Measurements from ENCODE around the gene TDRD12.
"Not testable (repeated sequence)": the region's sequence is repeated elsewhere in the genome, so short reads cannot be mapped to it uniquely, and the experiment has no call there.

TDRD12 gene

GRCh38 chr19:32692727-32693061 is 26.9 kb upstream of the TDRD12 start:
- DNase-seq (ENCODE audit: low spot score), result no peak

- DNase-seq (ENCODE audit: low spot score), result not testable (repeated sequence)
Measured at GRCh38 chr19:32693151-32694108, 26.1 kb upstream of the TDRD12 start.

- not testable (repeated sequence) for DNase-seq (ENCODE audit: low spot score)
Measured at GRCh38 chr19:32694316-32694715, 25.3 kb upstream of the TDRD12 start.

- DNase-seq (ENCODE audit: low spot score), result not testable (repeated sequence)
Measured at GRCh38 chr19:32694851-32695250, 24.7 kb upstream of the TDRD12 start.

GRCh38 chr19:32695506-32695905 is 24.1 kb upstream of the TDRD12 start:
- DNase-seq (ENCODE audit: low spot score), result not testable (repeated sequence)

- DNase-seq (ENCODE audit: low spot score), result not testable (repeated sequence)
Measured at GRCh38 chr19:32696771-32697170, 22.8 kb upstream of the TDRD12 start.

- not testable (repeated sequence) for DNase-seq (ENCODE audit: low spot score)
Measured at GRCh38 chr19:32700129-32700528, 19.4 kb upstream of the TDRD12 start.

GRCh38 chr19:32702010-32702409 is 17.6 kb upstream of the TDRD12 start:
- DNase-seq (ENCODE audit: low spot score), result no peak

- DNase-seq (ENCODE audit: low spot score), result not testable (repeated sequence)
Measured at GRCh38 chr19:32704006-32704405, 15.6 kb upstream of the TDRD12 start.

- no peak for DNase-seq (ENCODE audit: low spot score)
Measured at GRCh38 chr19:32708457-32708856, 11.1 kb upstream of the TDRD12 start.

- no peak for DNase-seq (ENCODE audit: low spot score)
Measured at GRCh38 chr19:32709032-32709431, 10.5 kb upstream of the TDRD12 start.

- no peak for DNase-seq (ENCODE audit: low spot score)
Measured at GRCh38 chr19:32711747-32712146, 7.8 kb upstream of the TDRD12 start.

GRCh38 chr19:32716203-32716602 is 3.4 kb upstream of the TDRD12 start:
- DNase-seq (ENCODE audit: low spot score), result not testable (repeated sequence)

- DNase-seq (ENCODE audit: low spot score), result no peak
Measured at GRCh38 chr19:32717496-32717895, 2.1 kb upstream of the TDRD12 start.

- DNase-seq (ENCODE audit: low spot score), result no peak
Measured at GRCh38 chr19:32718286-32718685, 1.3 kb upstream of the TDRD12 start.

- DNase-seq (ENCODE audit: low spot score), result no peak
Measured at GRCh38 chr19:32720216-32720935, 809 bp downstream of the TDRD12 start.

- DNase-seq (ENCODE audit: low spot score), result no peak
Measured at GRCh38 chr19:32720936-32721250, 1.3 kb downstream of the TDRD12 start.

- no peak for DNase-seq (ENCODE audit: low spot score)
Measured at GRCh38 chr19:32735936-32736335, 16.4 kb downstream of the TDRD12 start.

- DNase-seq (ENCODE audit: low spot score), result no peak
Measured at GRCh38 chr19:32743021-32743420, 23.5 kb downstream of the TDRD12 start.

GRCh38 chr19:32743447-32743846 is 23.9 kb downstream of the TDRD12 start:
- no peak for DNase-seq (ENCODE audit: low spot score)

- DNase-seq (ENCODE audit: low spot score), result no peak
Measured at GRCh38 chr19:32744555-32745325, 25.2 kb downstream of the TDRD12 start.

- DNase-seq (ENCODE audit: low spot score), result not testable (repeated sequence)
Measured at GRCh38 chr19:32745594-32746251, 26.2 kb downstream of the TDRD12 start.
